HG03571 (cell line): ENCODE measurements around the gene PRKAG2.

Source experiments
- ATAC-seq: cut with Tn5 transposase; IDR thresholded peaks from one replicate; pipeline ENCODE4 v1.9.1; 2021; ENCODE audit not compliant: unreplicated experiment

Gene PRKAG2

DNA sequence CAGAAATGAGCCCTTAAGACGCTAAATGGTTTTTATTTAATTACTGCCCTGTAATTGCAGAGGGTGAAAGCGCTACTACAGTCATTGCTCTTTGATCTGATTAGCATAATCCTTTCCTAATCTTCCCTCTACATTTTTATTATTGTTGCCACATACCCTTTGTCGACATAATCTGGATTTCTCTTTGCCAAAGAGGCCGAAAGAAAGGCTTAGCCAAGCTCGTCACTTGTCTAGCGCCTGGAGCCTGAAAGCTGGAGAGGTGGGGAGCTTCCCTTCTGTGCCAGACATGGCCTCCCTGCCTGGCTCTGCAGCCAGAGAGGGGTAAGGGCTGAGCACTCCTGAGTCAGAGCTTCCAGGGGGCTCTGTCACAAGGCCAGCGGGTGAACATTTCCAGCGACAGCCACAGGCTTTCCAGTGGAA, 145.9 kb downstream of the PRKAG2 start:
- no peak for ATAC-seq

DNA sequence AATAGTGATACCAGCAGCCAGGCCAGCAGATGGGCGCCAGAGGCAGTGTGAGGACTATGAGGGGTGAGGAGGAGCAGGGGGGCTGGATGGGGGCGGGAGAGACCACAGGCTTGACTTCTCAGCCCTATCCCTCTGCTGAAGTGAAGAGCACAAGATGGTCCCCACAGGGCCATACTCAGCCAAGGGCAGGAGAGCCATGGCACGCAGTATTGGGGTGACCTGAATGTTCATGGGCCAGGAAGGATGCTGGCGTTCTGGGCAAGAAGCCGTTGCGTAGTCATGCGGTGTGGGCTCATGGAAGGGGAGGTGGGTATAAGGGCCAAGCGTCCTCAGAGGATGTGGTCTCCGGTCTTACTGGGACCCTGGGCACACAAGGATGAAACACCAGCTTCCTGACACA, 146.3 kb downstream of the PRKAG2 start:
- ATAC-seq: no peak

DNA sequence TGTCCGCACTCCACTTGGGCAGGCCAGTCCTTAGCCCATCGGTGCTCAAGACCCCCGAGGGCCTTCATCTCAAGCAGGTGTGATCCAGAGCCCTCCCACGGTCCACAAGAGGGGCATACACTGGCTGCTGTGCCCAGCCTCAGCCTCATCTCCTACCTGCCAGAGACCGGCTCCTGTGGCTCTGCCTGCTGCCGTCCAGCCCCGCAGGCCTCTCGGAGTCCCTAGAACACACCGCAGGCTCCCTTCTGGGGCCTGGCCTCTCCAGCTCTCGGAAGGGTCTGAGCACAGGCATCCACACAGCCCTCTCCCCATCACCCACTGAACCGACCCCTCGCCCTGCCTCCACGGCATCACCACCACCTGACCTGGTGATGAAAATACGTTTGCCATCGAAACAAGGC, 147.4 kb downstream of the PRKAG2 start:
- ATAC-seq: no peak

DNA sequence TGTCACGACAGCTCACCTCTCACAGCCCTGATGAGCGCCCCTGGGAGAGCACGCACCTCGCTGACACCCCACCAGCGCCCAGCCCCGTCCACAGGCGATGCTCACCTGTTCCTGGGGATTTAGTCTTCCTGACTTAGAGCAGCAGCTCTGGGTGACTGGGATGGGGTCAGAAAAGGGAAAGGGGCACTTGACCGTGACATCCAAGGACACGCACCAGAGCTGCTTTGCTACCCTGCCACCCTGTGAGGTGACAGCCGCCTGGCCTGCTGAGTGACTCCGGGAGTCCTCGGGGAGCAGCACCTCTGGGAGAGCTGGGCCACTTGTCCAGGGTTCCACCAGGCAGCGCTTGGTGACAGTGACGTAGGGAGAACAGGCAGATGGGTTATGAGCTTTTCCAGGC, 148.2 kb downstream of the PRKAG2 start:
- ATAC-seq: no peak

DNA sequence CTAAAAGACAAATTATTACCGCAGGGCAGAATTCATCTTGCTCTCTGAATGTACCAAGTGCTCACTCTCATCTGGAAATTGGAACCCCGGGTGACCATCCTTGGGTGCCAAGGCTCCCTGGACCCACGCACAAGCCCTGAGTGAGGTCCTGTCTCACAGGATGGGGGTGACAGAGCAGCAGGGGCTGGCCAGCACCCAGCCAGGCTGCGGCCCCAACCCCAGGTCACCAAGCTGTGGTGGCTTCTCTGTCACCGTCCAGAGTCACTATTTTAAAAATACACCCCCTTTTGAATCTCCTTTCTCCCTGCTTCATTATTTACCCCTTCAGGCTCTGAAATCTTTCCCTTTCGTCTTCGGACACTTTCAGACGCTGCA, 148.6 kb downstream of the PRKAG2 start:
- ATAC-seq: no peak

DNA sequence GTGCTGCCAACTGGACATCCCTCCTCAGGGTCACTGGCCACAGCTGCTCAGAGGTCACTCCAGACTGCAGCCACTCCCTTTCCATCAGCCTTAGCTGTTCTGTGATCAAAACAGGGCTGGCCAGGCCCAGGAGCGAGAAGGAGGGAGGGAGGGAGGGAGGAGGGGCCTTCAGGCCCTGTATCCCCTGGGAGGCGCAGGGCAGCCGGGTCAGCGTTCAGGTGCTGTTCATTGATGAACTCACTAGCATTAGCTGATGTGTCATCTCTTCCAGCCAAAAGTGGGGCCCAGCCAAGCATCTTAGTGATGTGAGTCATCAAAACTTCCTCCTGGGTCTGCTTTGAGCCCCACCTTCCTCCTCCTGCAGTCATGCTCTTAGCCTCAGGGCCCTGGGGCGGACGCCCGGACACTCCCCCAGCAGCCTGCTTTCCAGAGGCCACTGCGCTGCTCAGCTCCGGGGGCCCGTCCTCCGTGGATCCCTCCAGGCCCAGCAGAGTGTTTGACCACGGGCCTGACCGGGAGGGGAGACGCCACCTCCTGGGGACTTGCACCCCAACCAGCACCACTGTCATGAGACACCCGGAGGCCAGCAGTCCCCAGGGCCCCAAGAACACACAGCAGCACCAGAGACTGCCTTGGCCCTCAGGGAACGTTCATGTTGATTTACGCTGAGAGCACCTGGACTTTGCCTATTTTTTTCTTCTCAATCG, 149.2 kb downstream of the PRKAG2 start:
- peak; percentile 48 for ATAC-seq

DNA sequence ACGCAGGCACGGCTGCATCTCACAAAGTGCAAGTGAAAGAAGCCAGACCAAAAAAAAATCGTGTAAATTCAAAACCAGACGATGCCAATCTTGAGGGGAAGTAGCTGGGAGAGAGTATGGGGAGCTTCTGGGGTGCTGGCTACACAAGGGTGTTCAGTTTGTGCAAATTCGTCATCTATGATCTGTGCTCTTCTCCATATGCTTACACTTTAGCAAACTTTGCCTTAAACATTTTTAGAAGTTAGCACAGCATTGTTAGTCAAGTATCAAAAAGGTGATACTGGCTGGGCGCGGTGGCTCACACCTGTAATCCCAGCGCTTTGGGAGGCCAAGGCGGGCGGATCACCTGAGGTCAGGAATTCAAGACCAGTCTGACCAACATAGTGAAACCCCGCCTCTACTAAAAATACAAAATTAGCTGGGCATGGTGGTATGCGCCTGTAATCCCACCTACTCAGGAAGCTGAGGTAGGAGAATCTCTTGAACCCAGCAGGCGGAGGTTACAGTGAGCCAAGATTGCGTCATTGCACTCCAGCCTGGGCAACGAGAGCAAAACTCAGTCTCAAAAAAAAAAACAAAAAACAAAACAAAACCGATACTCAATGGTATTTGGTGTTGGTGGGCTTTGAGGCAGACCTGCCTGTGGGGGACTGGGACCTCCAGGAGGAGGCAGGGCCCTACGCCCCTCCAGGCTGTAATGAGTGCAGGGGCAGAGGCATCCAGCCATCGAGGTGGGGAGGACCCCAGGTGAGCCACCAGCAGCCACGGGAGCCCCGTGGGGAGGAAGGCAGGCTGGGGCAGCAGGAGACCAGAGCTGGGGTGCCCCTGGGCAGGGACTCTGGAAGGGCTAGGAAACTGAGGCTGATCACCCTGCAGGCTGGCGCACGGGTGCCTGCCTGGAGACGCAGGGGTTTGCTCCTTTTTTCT, 150.0 kb downstream of the PRKAG2 start:
- ATAC-seq: no peak

DNA sequence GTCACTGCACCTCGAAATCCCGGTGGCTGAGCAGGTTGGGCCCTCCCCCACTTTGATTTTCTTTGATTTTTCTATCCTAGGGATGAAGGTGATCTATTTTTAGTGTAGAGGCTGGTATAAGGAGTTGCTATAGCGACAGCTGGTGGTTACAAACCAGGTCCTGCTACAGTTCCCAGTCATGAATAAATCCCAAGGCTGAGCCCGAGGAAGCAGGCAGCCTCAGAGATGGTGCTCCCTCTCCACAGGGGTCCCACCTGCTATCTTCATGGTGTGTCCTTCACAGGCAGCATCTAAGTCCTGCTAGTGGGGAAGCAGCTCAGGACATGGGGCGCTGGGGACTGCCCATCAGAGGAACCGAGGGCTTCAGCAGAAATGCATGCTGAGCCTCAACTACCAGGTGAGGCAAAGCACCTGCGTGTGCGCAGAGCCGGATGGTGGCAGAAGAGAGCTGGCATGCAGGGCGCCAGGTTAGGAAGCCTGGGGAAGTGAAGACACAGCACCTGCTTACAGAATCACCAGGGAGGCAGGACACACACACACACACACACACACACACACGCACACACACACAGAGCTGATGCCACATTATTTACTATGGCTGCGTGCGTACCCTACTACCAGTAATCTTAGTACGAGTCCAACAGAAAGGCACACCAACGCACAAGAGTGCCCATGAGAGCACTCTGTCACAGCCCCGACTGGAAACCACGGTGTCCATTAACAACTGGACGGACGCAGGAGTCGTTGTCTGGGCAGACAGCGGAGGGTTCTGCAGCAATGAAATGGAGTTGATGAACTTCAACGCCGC, 150.9 kb downstream of the PRKAG2 start:
- ATAC-seq: no peak

DNA sequence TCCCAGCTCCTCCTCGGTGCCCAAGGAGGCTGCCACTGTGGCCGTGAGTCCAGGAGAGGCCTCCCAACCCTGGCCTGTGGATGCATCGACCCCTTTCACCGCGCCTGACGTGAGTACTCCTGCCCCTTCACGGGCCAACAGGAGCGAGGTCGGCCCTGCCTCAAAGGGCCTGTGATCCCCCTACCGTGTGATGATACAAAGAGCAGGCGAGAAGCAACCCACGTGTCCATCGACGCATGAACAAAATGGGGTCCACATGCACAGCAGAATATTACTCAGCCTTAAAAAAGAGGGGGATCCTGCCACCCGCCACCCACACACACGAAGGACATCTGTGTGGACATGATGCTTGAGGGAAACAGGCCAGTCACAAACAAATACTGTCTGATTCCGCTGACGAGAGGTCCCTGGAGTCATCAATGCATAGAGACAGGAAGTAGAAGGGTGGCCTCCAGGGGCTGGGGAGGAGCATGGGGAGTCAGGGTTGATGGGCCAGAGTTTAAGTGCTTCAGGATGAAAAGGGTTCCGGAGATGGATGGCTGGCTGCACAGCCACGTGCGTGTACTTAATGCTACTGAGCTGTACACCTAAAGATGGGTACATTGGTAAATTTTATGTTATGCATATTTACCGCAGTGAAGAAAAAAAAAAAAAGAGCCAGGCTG, 151.9 kb downstream of the PRKAG2 start:
- no peak for ATAC-seq

DNA sequence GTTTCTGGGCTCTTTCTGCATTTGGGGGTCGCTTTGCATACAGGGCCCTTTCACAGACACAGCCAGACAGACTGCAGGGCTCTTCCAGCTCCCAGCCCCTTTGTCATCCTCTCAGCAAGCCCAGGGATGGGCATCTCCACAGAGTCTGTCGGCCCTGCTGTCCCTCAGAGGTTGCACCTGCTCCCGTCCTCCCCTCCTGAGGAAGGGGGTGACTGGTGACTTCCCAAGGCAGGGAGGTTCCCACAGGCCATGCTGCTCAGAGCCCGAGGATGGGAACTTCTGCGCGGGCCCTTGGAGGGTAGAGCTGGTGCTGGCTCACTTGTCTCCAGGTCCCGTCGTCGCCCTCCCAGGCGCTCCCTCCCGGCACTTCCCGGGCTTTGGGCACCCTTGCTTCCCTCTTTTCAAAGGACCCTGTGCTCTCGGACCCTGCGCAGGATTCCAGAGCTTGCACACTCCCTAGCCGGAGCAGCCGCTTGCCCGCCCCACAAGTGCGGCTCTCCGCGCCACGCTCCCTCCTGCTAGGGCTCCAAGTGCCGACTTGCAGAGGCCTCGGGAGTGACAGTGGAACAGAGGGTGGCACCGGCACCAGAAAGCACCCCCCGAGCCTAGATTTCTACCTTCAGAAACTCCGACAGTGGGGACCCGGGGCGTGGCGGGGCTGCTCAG, 152.5 kb downstream of the PRKAG2 start:
- no peak for ATAC-seq

DNA sequence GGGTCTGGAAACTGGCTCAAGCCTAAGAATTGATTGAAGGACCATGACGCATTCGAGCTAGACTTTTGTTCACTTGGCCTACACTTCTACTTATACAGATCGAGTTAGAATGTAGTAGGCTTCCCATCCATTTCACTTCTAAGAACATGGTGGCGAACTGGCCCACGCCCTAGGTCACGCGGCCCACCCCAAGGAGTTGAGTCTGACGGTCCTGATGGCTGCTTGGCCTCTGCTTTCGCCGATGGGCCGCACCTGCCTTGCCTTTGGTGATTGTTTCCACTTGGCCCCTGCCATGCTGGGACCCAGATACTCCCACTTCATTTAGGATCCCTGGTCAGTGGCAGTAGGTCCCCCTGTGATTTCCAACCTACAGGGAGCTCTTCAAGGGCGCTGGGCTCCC, 153.6 kb downstream of the PRKAG2 start:
- no peak for ATAC-seq

DNA sequence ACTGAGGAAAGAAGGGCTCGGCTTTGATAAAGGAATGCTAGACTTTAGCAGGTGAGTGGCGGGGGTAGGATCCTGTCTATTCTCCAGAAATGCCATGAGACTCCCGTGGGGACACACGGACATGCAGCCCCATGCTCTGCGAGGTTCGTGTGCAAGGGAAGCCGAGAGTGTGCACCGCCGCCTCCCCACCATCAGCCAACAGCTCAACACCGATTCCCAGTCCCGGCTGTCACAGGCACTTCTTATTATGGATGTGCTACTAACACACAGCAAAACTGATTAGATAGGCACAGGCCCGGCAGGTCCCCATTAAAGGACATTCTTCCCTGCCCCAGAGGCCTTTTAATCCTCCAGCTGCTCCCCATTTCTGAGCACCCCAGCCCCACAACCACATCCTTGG, 154.4 kb downstream of the PRKAG2 start:
- ATAC-seq: no peak

DNA sequence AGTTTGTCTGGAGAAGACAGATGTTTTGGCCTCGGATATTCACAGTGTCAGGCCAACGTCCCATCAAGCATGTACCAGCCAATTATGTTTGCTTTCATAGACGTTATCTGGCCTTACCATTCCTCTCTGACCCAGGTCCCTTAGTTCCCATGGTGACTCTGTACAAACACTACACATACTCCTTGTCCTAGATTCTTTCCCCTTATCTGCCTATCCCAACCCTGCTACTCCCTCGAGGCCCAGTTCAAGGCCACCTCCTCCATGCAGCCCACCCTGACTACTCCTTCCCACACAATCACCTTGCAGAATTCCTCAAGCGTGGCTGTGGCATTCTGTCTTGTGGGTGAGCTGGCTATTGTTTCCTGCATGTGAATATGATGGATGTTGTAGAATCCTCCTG, 155.2 kb downstream of the PRKAG2 start:
- no peak for ATAC-seq

DNA sequence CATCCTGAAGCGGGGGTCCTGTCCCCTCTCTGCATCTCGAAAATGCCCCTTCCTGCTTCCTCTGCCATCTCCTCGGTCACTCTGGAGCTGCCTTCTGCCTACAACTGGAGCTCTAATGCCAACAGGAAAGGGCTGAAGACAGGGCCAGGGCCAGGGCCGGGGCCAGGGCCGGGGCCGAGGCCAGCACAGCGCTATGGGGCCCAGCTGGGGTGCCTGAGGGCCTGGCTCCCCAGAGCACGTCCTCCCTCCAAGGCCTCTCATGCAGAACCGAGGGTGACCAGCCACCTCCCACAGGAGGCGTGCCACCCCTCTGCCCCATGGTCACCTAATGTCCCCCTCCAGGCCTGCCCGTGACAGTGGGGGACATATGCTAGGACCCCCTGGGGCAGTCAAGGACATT, 155.7 kb downstream of the PRKAG2 start:
- no peak for ATAC-seq

DNA sequence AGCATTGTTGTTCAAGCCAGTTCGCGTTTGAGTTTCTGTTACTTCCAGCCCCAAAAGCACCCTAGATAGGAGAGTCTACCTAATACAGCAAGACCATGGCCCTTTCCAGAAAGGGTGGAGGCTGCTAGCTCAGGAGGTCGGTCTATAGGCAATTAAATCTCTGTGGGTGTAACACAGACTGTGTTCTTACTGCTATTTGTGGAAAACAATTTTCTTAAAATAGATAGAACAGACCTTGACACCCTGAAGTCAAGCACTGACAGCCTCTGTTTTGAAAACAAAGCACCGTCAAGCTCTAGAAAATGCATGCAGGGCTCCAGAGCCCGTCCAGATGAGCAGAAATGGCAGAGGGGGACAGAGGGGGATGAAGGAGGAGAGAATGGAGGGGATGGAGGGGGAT, 156.6 kb downstream of the PRKAG2 start:
- no peak for ATAC-seq

DNA sequence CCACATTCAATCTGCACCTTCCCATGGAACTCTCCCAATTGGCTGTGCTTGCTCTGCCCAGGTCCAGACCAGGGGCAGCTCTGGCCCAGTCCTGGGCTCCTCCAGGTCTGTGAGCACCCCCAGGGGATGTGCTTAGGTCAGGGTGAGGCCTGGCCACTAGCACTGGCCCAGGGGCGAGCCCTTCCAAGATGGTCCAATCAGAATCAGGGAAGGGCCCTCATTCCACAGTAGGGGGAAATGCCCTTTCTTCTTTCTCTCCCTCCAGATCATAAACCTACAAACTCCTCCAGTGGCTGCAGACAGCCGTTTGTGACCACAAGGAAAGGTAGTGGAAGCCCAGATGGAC, 157.0 kb downstream of the PRKAG2 start:
- no peak for ATAC-seq

DNA sequence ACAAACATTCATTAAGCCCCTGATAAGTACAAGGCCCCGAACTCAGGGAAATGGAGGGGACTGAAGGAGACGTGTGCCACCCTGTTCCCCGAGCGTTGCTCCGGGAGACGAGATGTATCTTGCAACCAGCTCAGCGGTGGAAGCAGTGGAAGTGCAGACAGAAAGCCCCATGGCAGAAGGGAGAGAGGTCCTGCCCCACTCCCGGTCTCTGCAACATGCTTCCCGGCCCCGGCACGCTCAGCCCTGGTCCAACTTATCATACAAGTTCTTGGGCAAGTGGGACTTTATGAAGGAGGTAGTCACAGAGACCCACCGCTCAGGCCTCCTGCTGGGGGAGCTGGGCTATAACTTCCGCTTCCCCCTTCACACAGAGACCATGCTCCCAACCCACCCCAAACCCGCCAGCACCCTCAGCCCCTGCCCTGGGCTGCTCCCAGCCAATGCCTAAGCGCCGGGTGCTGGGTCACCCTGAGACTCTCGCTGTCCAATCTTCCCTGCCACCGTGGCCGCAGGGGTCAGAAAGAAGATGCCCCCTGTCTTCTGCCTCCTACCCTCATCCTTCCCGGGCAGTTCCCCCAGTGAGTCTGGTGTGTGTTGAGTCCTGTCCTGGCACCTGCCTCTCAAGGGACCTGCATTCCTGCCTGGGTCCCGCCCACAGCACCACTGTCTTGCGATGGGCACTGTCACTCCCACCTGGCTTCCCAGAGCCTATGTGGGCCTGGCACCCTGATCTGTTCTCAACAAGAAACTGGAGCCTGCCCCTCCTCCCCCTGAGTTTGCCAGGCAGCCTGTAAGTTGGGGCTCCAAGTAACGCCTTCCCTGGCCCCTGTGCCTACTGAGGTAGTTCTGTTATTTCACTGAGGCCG, 157.7 kb downstream of the PRKAG2 start:
- ATAC-seq: no peak

DNA sequence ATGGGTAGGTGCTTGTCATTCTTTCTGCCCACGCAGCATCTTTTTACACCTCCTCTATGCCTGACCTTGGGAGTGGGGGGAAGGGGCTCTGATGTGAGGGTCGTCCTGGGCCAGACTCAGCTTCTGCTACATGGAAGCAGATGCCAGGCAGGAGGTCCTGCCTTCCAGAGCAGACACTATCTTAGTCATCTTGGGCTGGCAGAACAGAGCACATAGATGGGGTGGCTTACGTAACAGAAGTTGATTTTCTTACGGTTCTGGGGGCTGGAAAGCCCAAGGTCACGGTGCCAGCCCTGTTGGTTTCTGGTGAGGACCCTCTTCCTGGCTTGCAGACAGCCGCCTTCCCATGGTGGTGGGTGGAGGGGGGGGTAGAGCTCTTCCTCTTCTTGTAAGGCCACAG, 159.0 kb downstream of the PRKAG2 start:
- ATAC-seq: no peak

DNA sequence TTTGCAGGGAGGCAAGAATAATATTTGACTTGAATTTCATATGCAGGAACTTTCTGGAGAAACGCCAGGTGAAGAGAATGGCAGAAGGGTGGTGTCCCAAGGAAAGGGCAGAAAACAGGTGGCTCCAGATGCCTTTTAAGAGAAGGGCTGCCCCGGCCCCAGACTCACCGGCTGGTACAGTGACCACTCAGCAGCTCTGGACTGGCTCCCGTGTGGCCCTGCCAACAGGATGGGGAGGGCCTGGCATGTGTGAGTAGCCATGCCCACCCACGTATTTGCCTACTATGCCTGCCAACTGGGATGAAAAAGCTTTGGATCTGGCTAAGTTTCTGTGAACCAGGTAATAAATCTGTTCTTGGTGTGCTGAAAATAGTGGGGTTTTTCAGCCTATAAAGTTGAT, 159.5 kb downstream of the PRKAG2 start:
- no peak for ATAC-seq

DNA sequence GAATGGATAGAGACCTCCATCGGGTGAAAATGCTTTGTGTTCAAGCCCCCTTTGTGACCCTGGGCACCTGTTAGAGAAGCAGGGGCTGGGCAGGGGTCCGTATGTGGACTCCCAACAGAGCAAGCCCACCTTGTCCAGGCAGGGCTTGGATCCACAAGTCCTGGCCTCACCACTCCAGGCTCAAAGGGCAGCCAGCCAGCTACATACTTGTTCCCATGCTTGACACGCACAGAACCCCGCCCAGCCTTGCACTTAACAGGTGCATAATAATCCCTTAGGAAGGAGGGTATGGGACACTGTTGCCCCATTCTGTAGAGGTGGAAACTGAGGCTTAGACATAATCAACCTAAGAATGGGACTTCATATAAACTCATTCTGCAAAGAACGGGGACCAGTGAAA, 160.6 kb downstream of the PRKAG2 start:
- no peak for ATAC-seq
